CD4-positive, alpha-beta T cell (primary cell): ENCODE results near the gene CXCR5. TPM values are rescaled to one million over a fixed set of nuclear protein-coding genes. Genes with fewer than 3 reads are reported as not detected.

Experiments
- ATAC-seq: fragments of 200-7000 bp; cut with Tn5 transposase; one replicate; pipeline ENCODE4 v1.10.0; 2022; ENCODE audit warnings: mild to moderate bottlenecking; ENCODE audit not compliant: poor library complexity
- CTCF ChIA-PET: fragments of 350-600 bp; sonication (Branson Sonifier 250); formaldehyde crosslinking; loops from one replicate; lab custom pipeline; 2021; ENCODE audit warnings: antibody characterized with exemption, inconsistent platforms; lab: Charles Lee
- POLR2A ChIA-PET: fragments of 350-600 bp; sonication (Branson Sonifier 250); formaldehyde crosslinking; loops from one replicate; lab custom pipeline; 2021; ENCODE audit warnings: antibody characterized with exemption, inconsistent platforms; lab: Charles Lee
- DNase-seq, 14 experiments: peaks; one replicate each; pipeline ENCODE4 v3.0.0-alpha.2; 2013 to 2020; ENCODE audit warnings: mixed read lengths in 2 of 14
- H3K27ac ChIP-seq, 2 donors: one replicate each; pipeline versions ENCODE4 v1.5.1 to v1.7.0; 2013; ENCODE audit warnings: low read length in 2 of 2, low read depth in 1 of 2, mild to moderate bottlenecking in 1 of 2
- H3K27me3 ChIP-seq, 2 experiments: 1 replicate in 1 of 2; 2 replicates in 1 of 2; pipeline versions ENCODE4 v1.6.1 to v1.7.0; 2013; ENCODE audit warnings: low read length in 2 of 2, control low read depth in 1 of 2, mild to moderate bottlenecking in 1 of 2, moderate library complexity in 1 of 2; ENCODE audit not compliant: insufficient read depth in 2 of 2, control insufficient read depth in 1 of 2
- H3K36me3 ChIP-seq: one replicate; pipeline ENCODE4 v1.6.1; 2013; ENCODE audit warnings: low read length, control low read depth; ENCODE audit not compliant: insufficient read depth
- H3K4me1 ChIP-seq: one replicate; pipeline ENCODE4 v1.6.1; 2013; ENCODE audit warnings: low read length, control low read depth; ENCODE audit not compliant: insufficient read depth
- H3K4me3 ChIP-seq: one replicate; pipeline ENCODE4 v1.5.1; 2013; ENCODE audit warnings: mild to moderate bottlenecking, low read length, moderate library complexity
- H3K9me3 ChIP-seq, 2 experiments: 1 replicate in 1 of 2; 2 replicates in 1 of 2; pipeline versions ENCODE4 v1.6.1 to v1.7.0; 2013; ENCODE audit warnings: low read length in 2 of 2, mild to moderate bottlenecking in 2 of 2, control low read depth in 1 of 2, moderate library complexity in 1 of 2; ENCODE audit not compliant: control insufficient read depth in 1 of 2, insufficient read depth in 1 of 2
- H3K27ac Mint-ChIP-seq: one replicate; pipeline ENCODE4 v1.8.0; 2020; ENCODE audit warnings: mixed read lengths
- H3K27me3 Mint-ChIP-seq: one replicate; pipeline ENCODE4 v1.8.0; 2021; ENCODE audit warnings: mixed read lengths
- H3K36me3 Mint-ChIP-seq: one replicate; pipeline ENCODE4 v1.8.0; 2021; ENCODE audit warnings: low read depth, mixed read lengths
- H3K4me1 Mint-ChIP-seq: one replicate; pipeline ENCODE4 v1.8.0; 2021; ENCODE audit warnings: low read depth, mixed read lengths
- H3K4me3 Mint-ChIP-seq: one replicate; pipeline ENCODE4 v1.8.0; 2020; ENCODE audit warnings: mild to moderate bottlenecking, mixed read lengths
- H3K9me3 Mint-ChIP-seq: one replicate; pipeline ENCODE4 v1.8.0; 2020; ENCODE audit warnings: mixed read lengths
- CTCF ChIP-seq: fragments of 200-600 bp; IDR thresholded peaks from one replicate; pipeline ENCODE4 v1.8.0; 2022; ENCODE audit warnings: antibody characterized with exemption, mild to moderate bottlenecking
- intact Hi-C, 2 experiments: fragments of 100-400 bp; cut with DNase I in 1 of 2; cut with micrococcal nuclease in 1 of 2; formaldehyde crosslinking; loops; one replicate each; pipeline versions ENCODE4 v1.15.1 to v1.9.0; 2023 to 2025; cut with DNase I, micrococcal nuclease
- total RNA-seq, 174 experiments: library from RNA in 2 of 174; stranded (reverse) in 2 of 174; gene quantifications; one replicate each; pipeline ENCODE4 v1.2.3 and lab custom pipeline; 2021 to 2026

Gene CXCR5
- total RNA-seq, 2 experiments from 2014 or later, result 13.2 to 14.3 TPM

- ATAC-seq (peak; percentile 75), DNase-seq (peak; percentile 59 to 91 (median 76))
- H3K27me3 Mint-ChIP-seq, result no peaks in the 10 kb centered on the region
- Histone ChIP-seq H3K4me3 (peak overlapping the region; percentile 18), H3K4me1 (peaks cover 94% of the 10 kb centered on the region), H3K27me3 (no peaks in the 10 kb centered on the region), H3K9me3 (no peaks in the 10 kb centered on the region), H3K36me3 (peaks cover 49% of the 10 kb centered on the region), H3K27ac (peak overlapping the region; percentile 77 to 89)
- H3K9me3 Mint-ChIP-seq, result no peaks in the 10 kb centered on the region
- peak overlapping the region; percentile 70 for H3K4me3 Mint-ChIP-seq
- TF ChIP-seq CTCF, result no peak
- H3K4me1 Mint-ChIP-seq, result peaks cover 76% of the 10 kb centered on the region
- CTCF ChIA-PET, result interaction anchor here (0.6 to 1.9 kb wide), 19 partner anchors 9 to 205 kb away, joined by 3 to 11 read pairs (median 4); partner anchors contain the start of genes CXCR5 and DDX6
- H3K36me3 Mint-ChIP-seq, result peaks cover 85% of the 10 kb centered on the region
- intact Hi-C loops, result loop anchor here in 1 of 2 experiments (2.0 to 5.0 kb wide), 3 partner anchors 37 to 208 kb away; partner anchors contain the start of gene DDX6
- peak overlapping the region; percentile 97 for H3K27ac Mint-ChIP-seq
- POLR2A ChIA-PET, result interaction anchor here (0.6 to 5.6 kb wide), 27 partner anchors 8 to 206 kb away, joined by 3 to 212 read pairs (median 5); partner anchors contain the start of genes BCL9L, CXCR5, DDX6 and VPS11
Measured at GRCh38 chr11:118895093-118896039, 11.7 kb downstream of the CXCR5 start.

GRCh38 chr11:118896472-118896913 is 12.8 kb downstream of the CXCR5 start:
- no peak for ATAC-seq

More at GRCh38 chr11:118896472-118896913, 12.8 kb downstream of the CXCR5 start:
- Histone ChIP-seq H3K36me3 (peaks cover 60% of the 10 kb centered on the region), H3K9me3 (no peaks in the 10 kb centered on the region), H3K27me3 (no peaks in the 10 kb centered on the region), H3K4me3 (no peak overlapping the region), H3K4me1 (peaks cover 91% of the 10 kb centered on the region), H3K27ac (peak overlapping the region; percentile 77 to 89)
- peak overlapping the region; percentile 97 for H3K27ac Mint-ChIP-seq
- DNase-seq, result peak in 1 of 14 experiments; percentile 36
- no peaks in the 10 kb centered on the region for H3K27me3 Mint-ChIP-seq
- ChIA-PET CTCF (interaction anchor here (0.9 to 1.4 kb wide), 4 partner anchors 10 to 131 kb away, joined by 3 to 6 read pairs (median 4); no protein-coding TSS in a partner anchor), POLR2A (interaction anchor here (1.1 to 5.6 kb wide), 14 partner anchors 9 to 204 kb away, joined by 3 to 212 read pairs (median 8); partner anchors contain the start of genes DDX6 and VPS11)
- no peaks in the 10 kb centered on the region for H3K9me3 Mint-ChIP-seq
- H3K4me1 Mint-ChIP-seq, result peaks cover 68% of the 10 kb centered on the region
- intact Hi-C loops, result loop anchor here in 1 of 2 experiments (5.0 kb wide), 2 partner anchors 36 to 209 kb away; no protein-coding TSS in a partner anchor
- H3K4me3 Mint-ChIP-seq, result peak overlapping the region; percentile 43
- no peak for TF ChIP-seq CTCF
- H3K36me3 Mint-ChIP-seq, result peaks cover 91% of the 10 kb centered on the region
